GM13977 (cell line): Measurements from ENCODE around the gene SLC12A7.

Experiments
- DNase-seq: peaks from one replicate; pipeline ENCODE4 v3.0.0; 2012; ENCODE audit warnings: low spot score
- in situ Hi-C: fragments of 300-500 bp; cut with MboI; formaldehyde crosslinking; loops from one replicate; pipeline ENCODE4 v1.12.0; 2022; ENCODE audit warnings: low sequenced_read_pairs, low pct_unique_long_range_greater_than_20kb, mixed read lengths, inconsistent platforms; ENCODE audit not compliant: unreplicated experiment
- TF ChIP-seq, protein P1 (sequence below): IDR thresholded peaks from 2 replicates; pipeline ENCODE4 v1.5.1; 2012; ENCODE audit warnings: mild to moderate bottlenecking, control low read depth; ENCODE audit not compliant: insufficient read depth; ENCODE audit errors: extremely low read depth, missing control alignments

The SLC12A7 gene

DNA sequence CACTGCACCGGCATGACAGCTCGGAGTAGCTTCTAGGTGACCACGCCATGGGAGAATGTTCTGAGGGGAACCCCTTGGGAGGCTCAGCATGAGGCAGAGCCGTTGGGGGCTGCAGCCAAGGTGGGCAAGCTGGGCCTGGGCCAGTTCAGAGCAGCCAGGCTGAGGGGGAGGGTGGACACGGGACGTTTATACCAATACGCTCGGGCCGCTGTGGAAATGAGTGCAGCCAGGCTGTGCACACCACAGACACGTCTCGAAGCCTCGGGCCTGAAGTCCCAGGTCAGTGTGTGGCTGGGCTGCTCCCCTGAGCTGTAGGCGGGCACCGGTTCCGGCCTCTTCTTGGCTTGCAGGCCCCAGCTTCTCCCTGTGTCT is 28.9 kb upstream of the SLC12A7 start:
- DNase-seq = no peak
- TF ChIP-seq, protein P1, sequence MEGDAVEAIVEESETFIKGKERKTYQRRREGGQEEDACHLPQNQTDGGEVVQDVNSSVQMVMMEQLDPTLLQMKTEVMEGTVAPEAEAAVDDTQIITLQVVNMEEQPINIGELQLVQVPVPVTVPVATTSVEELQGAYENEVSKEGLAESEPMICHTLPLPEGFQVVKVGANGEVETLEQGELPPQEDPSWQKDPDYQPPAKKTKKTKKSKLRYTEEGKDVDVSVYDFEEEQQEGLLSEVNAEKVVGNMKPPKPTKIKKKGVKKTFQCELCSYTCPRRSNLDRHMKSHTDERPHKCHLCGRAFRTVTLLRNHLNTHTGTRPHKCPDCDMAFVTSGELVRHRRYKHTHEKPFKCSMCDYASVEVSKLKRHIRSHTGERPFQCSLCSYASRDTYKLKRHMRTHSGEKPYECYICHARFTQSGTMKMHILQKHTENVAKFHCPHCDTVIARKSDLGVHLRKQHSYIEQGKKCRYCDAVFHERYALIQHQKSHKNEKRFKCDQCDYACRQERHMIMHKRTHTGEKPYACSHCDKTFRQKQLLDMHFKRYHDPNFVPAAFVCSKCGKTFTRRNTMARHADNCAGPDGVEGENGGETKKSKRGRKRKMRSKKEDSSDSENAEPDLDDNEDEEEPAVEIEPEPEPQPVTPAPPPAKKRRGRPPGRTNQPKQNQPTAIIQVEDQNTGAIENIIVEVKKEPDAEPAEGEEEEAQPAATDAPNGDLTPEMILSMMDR = no peak
- in situ Hi-C loops = no loop called here

DNA sequence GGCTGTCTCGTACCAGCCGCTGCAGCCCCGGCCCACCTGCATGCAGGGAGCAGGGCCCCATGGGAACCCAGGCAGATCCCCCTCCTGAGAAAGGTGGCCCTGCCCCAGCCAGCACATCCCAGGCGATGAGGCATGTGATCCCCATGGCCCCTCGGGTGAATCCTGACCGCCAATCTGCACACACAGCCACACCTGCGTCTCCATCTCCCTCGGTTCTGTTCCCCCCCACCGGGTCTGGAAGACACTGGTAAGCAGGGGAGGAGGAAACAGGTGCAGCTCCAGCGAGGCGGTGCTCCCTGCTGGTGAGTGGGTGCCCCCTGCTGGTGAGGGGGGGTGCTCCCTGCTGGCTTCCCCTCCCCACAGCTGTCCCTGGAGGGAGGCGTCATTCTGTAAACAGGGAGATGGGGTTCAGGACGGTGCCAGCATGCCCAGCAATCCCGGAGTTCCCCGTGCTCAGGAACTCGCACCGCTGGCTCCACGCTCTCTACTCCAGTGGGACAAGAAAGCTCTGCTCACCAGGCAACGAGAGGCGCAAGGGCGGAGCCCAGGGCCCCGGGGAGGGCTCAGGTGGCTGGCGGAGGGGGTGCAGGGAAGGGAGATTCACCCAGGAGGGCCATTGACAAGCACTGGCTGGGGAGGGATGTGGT is 28.4 kb upstream of the SLC12A7 start:
- peak; percentile 86 for DNase-seq
- TF ChIP-seq, protein P1 = peak; percentile 77
- in situ Hi-C loops = no loop called here

DNA sequence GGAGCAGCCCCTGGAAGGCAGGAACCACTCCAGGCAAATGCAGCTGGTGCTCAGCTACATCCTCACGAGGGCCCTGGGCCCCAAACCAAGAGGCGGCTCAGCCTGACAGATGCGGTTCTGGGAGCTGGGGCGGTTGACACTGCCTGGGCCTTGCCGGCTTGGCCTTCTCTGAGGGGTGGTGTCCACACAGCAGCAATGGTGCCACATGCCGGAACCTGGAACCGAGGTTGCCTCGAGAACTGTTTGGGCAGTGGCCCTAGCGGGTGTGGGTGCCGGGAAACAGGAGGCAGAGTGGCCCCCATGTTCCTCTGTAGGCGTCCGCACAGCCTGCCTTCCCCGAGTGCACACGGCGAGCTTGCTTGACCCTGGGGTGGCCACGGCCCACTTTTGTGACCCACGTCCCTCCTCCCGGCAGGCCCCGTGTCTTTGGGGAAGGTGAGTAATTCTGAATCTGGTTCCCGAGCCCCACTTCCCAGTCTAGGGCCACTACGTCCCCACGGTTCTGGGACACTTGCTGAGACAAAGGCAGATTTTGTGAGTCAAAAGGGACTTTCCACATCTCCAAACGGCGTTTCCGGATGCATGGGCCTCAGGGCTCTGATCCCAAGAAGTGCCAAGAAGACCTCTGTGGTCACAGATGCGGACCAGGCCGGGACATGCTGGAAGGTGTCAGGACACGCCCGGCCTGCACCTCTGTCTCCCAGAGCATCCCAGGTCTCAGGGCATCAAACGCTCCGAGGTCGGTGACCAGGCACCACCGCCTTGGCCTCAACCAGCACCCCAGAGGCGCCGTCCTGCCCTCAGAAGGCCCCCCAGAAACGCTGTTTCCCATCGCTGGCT is 27.7 kb upstream of the SLC12A7 start:
- in situ Hi-C loops = no loop called here
- TF ChIP-seq, protein P1 = no peak
- DNase-seq = no peak

DNA sequence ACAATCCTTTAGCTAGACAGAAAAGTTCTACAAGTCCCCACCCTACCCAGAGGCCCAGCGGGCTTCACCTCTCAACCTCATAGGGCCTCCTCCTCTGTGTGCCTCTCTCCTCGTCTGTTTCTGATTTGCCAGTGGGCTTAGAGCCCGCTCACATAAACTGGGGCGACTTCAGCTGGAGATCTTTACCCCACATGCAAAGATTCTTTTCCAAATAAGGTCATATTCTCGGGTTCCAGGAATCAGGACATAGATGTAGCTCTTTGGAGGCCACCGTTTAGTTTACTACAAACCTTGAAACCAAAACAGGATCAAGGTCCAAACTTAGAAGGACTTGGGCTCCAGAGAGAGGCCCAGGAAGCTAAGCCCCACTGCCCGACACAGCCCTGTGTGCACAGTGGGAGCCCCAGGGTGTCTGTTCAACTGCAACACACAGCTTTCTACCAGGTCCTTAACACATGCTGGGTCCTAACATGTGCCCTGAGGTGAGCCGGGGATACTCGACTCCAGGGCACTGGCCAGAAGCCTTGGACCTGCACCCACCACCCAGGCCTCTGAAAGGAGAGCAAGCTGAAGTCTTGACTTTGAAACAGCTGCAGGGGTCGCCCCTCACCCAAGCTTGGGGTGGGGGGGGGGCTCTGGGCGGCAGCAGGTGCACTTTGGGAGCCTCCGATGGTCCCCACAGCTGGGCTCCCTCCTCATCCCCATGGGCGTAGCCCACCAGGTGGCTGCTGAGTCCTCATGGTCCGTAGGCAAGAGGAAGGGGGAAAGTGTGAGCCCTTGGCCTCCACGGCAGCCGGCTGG is 26.8 kb upstream of the SLC12A7 start:
- DNase-seq = no peak
- in situ Hi-C loops = no loop called here
- TF ChIP-seq, protein P1 = no peak

DNA sequence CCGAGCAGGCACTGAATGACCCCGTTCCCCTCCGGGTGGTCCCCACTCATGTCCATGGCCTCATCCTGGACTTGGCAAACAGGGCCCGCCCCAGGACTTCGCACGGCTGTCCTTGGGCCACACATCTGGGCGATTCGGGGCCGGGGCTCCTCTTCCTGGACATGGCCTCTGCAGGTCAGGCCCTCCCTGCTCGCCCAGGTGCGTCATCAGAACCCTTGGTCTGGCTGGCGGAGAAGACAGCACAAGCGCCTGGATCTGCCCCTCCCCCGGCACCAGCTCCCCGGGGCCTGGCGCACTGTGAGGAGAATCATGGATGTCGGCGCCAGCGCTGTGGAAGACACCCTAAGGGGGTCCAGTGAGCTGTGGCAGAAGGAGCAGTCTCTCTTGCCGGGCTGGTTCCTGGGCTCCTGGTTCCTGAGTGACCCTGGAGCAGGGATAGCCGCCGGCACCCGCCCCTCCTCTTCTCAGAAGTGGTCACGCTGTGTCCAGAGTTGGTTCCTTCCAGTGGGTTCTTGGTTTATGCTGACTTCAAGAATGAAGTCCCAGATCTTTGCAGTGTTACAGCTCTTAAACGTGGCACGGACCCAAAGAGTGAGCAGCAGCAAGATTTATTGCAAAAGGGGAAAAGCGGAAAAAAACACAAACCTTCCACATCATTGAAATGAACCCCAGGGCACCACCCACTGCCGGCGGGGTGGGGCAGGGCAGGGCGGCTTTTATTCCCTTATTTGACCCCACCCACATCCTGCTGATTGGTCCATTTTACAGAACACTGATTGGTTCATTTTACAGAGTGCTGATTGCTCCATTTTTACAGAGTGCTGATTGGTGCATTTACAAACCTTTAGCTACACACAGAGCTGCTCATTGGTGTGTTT is 25.9 kb upstream of the SLC12A7 start:
- in situ Hi-C loops = no loop called here
- TF ChIP-seq, protein P1 = no peak
- DNase-seq = no peak

DNA sequence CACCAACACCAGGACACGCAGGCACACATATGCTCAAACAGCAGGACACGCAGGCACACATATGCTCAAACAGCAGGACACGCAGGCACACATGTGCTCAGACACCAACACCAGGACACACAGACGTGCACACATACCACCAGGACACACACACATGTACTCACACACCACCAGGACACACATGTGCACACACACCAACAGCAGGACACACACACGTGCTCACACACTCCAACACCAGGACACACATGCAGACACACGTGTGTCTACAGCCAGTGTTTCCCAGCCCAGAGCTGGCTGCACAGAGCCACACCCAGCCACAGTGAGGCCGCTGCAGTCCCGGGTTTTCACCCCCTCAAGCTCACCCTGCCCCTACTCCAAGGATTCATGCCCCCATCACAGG is 25.0 kb upstream of the SLC12A7 start:
- TF ChIP-seq, protein P1 = no peak
- no peak for DNase-seq
- in situ Hi-C loops = no loop called here
